CD8-positive, alpha-beta memory T cell (primary cell): ENCODE data around the gene BMX. TPM values are rescaled to one million over a fixed set of nuclear protein-coding genes. Genes with fewer than 3 reads are reported as not detected.

ENCODE experiments used
- CTCF ChIA-PET: fragments of 350-600 bp; sonication (Branson Sonifier 250); formaldehyde crosslinking; loops from one replicate; lab custom pipeline; 2021; ENCODE audit warnings: antibody characterized with exemption; lab: Charles Lee
- POLR2A ChIA-PET: fragments of 350-600 bp; sonication (Branson Sonifier 250); formaldehyde crosslinking; loops from one replicate; lab custom pipeline; 2021; ENCODE audit warnings: antibody characterized with exemption; lab: Charles Lee
- DNase-seq, 5 donors: peaks; one replicate each; pipeline versions ENCODE4 v3.0.0 to v3.0.0-alpha.2; 2020 to 2022; ENCODE audit warnings: mixed read lengths in 1 of 5
- H3K27ac ChIP-seq: one replicate; pipeline ENCODE4 v1.7.0; 2013; ENCODE audit warnings: low read depth, mild to moderate bottlenecking, low read length, moderate library complexity
- H3K27me3 ChIP-seq: 2 replicates; pipeline ENCODE4 v1.7.0; 2013; ENCODE audit warnings: low read length, mild to moderate bottlenecking; ENCODE audit not compliant: insufficient read depth, poor library complexity, severe bottlenecking
- H3K36me3 ChIP-seq: 2 replicates; pipeline ENCODE4 v1.7.0; 2013; ENCODE audit warnings: mild to moderate bottlenecking, low read length, moderate library complexity; ENCODE audit not compliant: insufficient read depth
- H3K4me1 ChIP-seq: 2 replicates; pipeline ENCODE4 v1.7.0; 2013; ENCODE audit warnings: mild to moderate bottlenecking, low read length, moderate library complexity; ENCODE audit not compliant: insufficient read depth
- H3K4me3 ChIP-seq: 2 replicates; pipeline ENCODE4 v1.7.0; 2013; ENCODE audit warnings: mild to moderate bottlenecking, low read length
- H3K9me3 ChIP-seq: 2 replicates; pipeline ENCODE4 v1.7.0; 2013; ENCODE audit warnings: mild to moderate bottlenecking, low read length
- H3K27ac Mint-ChIP-seq, 8 donors: one replicate each; pipeline ENCODE4 v1.8.0; 2020 to 2021; ENCODE audit warnings: mixed read lengths in 8 of 8, mild to moderate bottlenecking in 6 of 8, inconsistent platforms in 3 of 8, moderate library complexity in 3 of 8
- H3K27me3 Mint-ChIP-seq, 2 donors: one replicate each; pipeline ENCODE4 v1.8.0; 2020 to 2021; ENCODE audit warnings: mixed read lengths in 2 of 2, mild to moderate bottlenecking in 1 of 2, moderate library complexity in 1 of 2
- H3K36me3 Mint-ChIP-seq, 3 donors: one replicate each; pipeline ENCODE4 v1.8.0; 2020 to 2021; ENCODE audit warnings: mixed read lengths in 3 of 3, inconsistent platforms in 1 of 3, mild to moderate bottlenecking in 1 of 3
- H3K4me1 Mint-ChIP-seq, 3 donors: one replicate each; pipeline ENCODE4 v1.8.0; 2020 to 2021; ENCODE audit warnings: mixed read lengths in 3 of 3, inconsistent platforms in 1 of 3, mild to moderate bottlenecking in 1 of 3
- H3K4me3 Mint-ChIP-seq, 7 donors: one replicate each; pipeline ENCODE4 v1.8.0; 2020 to 2021; ENCODE audit warnings: mixed read lengths in 7 of 7, mild to moderate bottlenecking in 6 of 7, moderate library complexity in 4 of 7, inconsistent platforms in 2 of 7
- H3K9me3 Mint-ChIP-seq, 5 donors: one replicate each; pipeline ENCODE4 v1.8.0; 2020 to 2022; ENCODE audit warnings: mixed read lengths in 5 of 5, mild to moderate bottlenecking in 3 of 5, moderate library complexity in 2 of 5, inconsistent platforms in 1 of 5
- polyA plus RNA-seq: library from polyadenylated mRNA; unstranded; fragments of 300-500 nt; fragmentation: Illumina TruSeq; gene quantifications from one replicate; pipeline ENCODE4 v1.2.3, GENCODE V29; 2021
- total RNA-seq, 2 experiments: library from RNA; stranded (reverse); gene quantifications; one replicate each; pipeline ENCODE4 v1.2.3, GENCODE V29; 2021

The BMX gene
- total and polyA plus RNA-seq, 3 experiments from 2014 or later = not detected

- H3K36me3 Mint-ChIP-seq = no peaks in the 10 kb centered on the region
- Histone ChIP-seq H3K27ac (no peak overlapping the region), H3K36me3 (no peaks in the 10 kb centered on the region), H3K9me3 (no peaks in the 10 kb centered on the region), H3K4me1 (no peaks in the 10 kb centered on the region), H3K4me3 (no peak overlapping the region), H3K27me3 (no peaks in the 10 kb centered on the region)
- POLR2A ChIA-PET = no interaction called here
- no peak overlapping the region for H3K27ac Mint-ChIP-seq
- CTCF ChIA-PET = no interaction called here
- peaks cover 8 to 17% of the 10 kb centered on the region in 2 donors for H3K27me3 Mint-ChIP-seq
- H3K4me3 Mint-ChIP-seq = no peak overlapping the region
- DNase-seq = no peak
- H3K9me3 Mint-ChIP-seq = peaks cover 0 to 2% (median 0%) of the 10 kb centered on the region in 5 donors
- H3K4me1 Mint-ChIP-seq = peaks cover 2 to 13% (median 4%) of the 10 kb centered on the region in 3 donors
Observed at GRCh38 chrX:15496824-15497223, 3.8 kb upstream of the BMX start.

- DNase-seq = peak; percentile 9 to 57 (median 32)
- no peaks in the 10 kb centered on the region for H3K9me3 ChIP-seq
- Mint-ChIP-seq H3K27ac (peak overlapping the region in 1 of 8 donors; percentile 29), H3K27me3 (peaks cover 16 to 23% of the 10 kb centered on the region in 2 donors), H3K4me3 (no peak overlapping the region), H3K4me1 (peaks cover 2 to 10% (median 4%) of the 10 kb centered on the region in 3 donors), H3K9me3 (peaks cover 0 to 2% (median 0%) of the 10 kb centered on the region in 5 donors), H3K36me3 (no peaks in the 10 kb centered on the region)
- no peaks in the 10 kb centered on the region for H3K36me3 ChIP-seq
- H3K27me3 ChIP-seq = no peaks in the 10 kb centered on the region
- no peaks in the 10 kb centered on the region for H3K4me1 ChIP-seq
- ChIA-PET CTCF (no interaction called here), POLR2A (no interaction called here)
- no peak overlapping the region for H3K27ac ChIP-seq
- H3K4me3 ChIP-seq = no peak overlapping the region
Observed at GRCh38 chrX:15497865-15498264, 2.7 kb upstream of the BMX start.

- H3K27me3 ChIP-seq = no peaks in the 10 kb centered on the region
- ChIA-PET POLR2A (no interaction called here), CTCF (interaction anchor here (1.0 kb wide), 1 partner anchor 1197 kb away, joined by 3 read pairs; no protein-coding TSS in a partner anchor)
- Mint-ChIP-seq H3K27ac (no peak overlapping the region), H3K4me1 (peaks cover 0 to 4% (median 2%) of the 10 kb centered on the region in 3 donors), H3K36me3 (no peaks in the 10 kb centered on the region), H3K4me3 (no peak overlapping the region), H3K27me3 (peaks cover 16 to 17% of the 10 kb centered on the region in 2 donors), H3K9me3 (peaks cover 0 to 2% (median 0%) of the 10 kb centered on the region in 5 donors)
- no peak overlapping the region for H3K27ac ChIP-seq
- no peak for DNase-seq
- H3K4me1 ChIP-seq = no peaks in the 10 kb centered on the region
- no peak overlapping the region for H3K4me3 ChIP-seq
- H3K9me3 ChIP-seq = no peaks in the 10 kb centered on the region
- H3K36me3 ChIP-seq = no peaks in the 10 kb centered on the region
Observed at GRCh38 chrX:15498741-15499140, 1.9 kb upstream of the BMX start.

- Mint-ChIP-seq H3K27me3 (peaks cover 10 to 26% of the 10 kb centered on the region in 2 donors), H3K4me3 (no peak overlapping the region), H3K9me3 (peaks cover 0 to 2% (median 0%) of the 10 kb centered on the region in 5 donors), H3K36me3 (no peaks in the 10 kb centered on the region), H3K27ac (no peak overlapping the region), H3K4me1 (peaks cover 0 to 4% (median 2%) of the 10 kb centered on the region in 3 donors)
- no peaks in the 10 kb centered on the region for H3K36me3 ChIP-seq
- H3K27me3 ChIP-seq = no peaks in the 10 kb centered on the region
- no peak overlapping the region for H3K27ac ChIP-seq
- ChIA-PET CTCF (no interaction called here), POLR2A (no interaction called here)
- no peak overlapping the region for H3K4me3 ChIP-seq
- DNase-seq = no peak
- H3K9me3 ChIP-seq = no peaks in the 10 kb centered on the region
- no peaks in the 10 kb centered on the region for H3K4me1 ChIP-seq
Observed at GRCh38 chrX:15499976-15500375, 631 bp upstream of the BMX start.

GRCh38 chrX:15501506-15501905 is 899 bp downstream of the BMX start:
- Mint-ChIP-seq H3K27ac (no peak overlapping the region), H3K4me3 (no peak overlapping the region)
- CTCF ChIA-PET = no interaction called here

GRCh38 chrX:15504661-15505060 is 4.1 kb downstream of the BMX start:
- no peaks in the 10 kb centered on the region for H3K27me3 ChIP-seq
- H3K9me3 Mint-ChIP-seq = peaks cover 0 to 2% (median 0%) of the 10 kb centered on the region in 5 donors
- CTCF ChIA-PET = no interaction called here
- H3K36me3 Mint-ChIP-seq = no peaks in the 10 kb centered on the region
- H3K4me3 ChIP-seq = no peak overlapping the region
- no peaks in the 10 kb centered on the region for H3K9me3 ChIP-seq
- H3K36me3 ChIP-seq = no peaks in the 10 kb centered on the region
- no peak overlapping the region for H3K4me3 Mint-ChIP-seq
- H3K4me1 ChIP-seq = no peaks in the 10 kb centered on the region
- POLR2A ChIA-PET = no interaction called here
- H3K4me1 Mint-ChIP-seq = no peaks in the 10 kb centered on the region
- H3K27ac Mint-ChIP-seq = no peak overlapping the region
- DNase-seq = no peak
- H3K27ac ChIP-seq = peak overlapping the region; percentile 4
- H3K27me3 Mint-ChIP-seq = peaks cover 20 to 30% of the 10 kb centered on the region in 2 donors

More at GRCh38 chrX:15501506-15501905, 899 bp downstream of the BMX start:
- DNase-seq = no peak
- H3K4me1 Mint-ChIP-seq = peaks cover 0 to 4% (median 2%) of the 10 kb centered on the region in 3 donors
- no peaks in the 10 kb centered on the region for H3K36me3 ChIP-seq
- H3K36me3 Mint-ChIP-seq = no peaks in the 10 kb centered on the region
- H3K9me3 ChIP-seq = no peaks in the 10 kb centered on the region
- no peaks in the 10 kb centered on the region for H3K27me3 ChIP-seq
- no peak overlapping the region for H3K27ac ChIP-seq
- no peak overlapping the region for H3K4me3 ChIP-seq
- no peaks in the 10 kb centered on the region for H3K4me1 ChIP-seq
- POLR2A ChIA-PET = no interaction called here
- peaks cover 13 to 30% of the 10 kb centered on the region in 2 donors for H3K27me3 Mint-ChIP-seq
- H3K9me3 Mint-ChIP-seq = peaks cover 0 to 2% (median 0%) of the 10 kb centered on the region in 5 donors

- Histone ChIP-seq H3K27me3 (no peaks in the 10 kb centered on the region), H3K36me3 (no peaks in the 10 kb centered on the region), H3K4me3 (no peak overlapping the region), H3K9me3 (no peaks in the 10 kb centered on the region), H3K27ac (peak overlapping the region; percentile 4), H3K4me1 (no peaks in the 10 kb centered on the region)
- Mint-ChIP-seq H3K4me1 (no peaks in the 10 kb centered on the region), H3K4me3 (no peak overlapping the region), H3K9me3 (no peaks in the 10 kb centered on the region), H3K27me3 (peaks cover 20 to 30% of the 10 kb centered on the region in 2 donors), H3K36me3 (no peaks in the 10 kb centered on the region), H3K27ac (no peak overlapping the region)
- CTCF ChIA-PET = no interaction called here
- POLR2A ChIA-PET = no interaction called here
- no peak for DNase-seq
Observed at GRCh38 chrX:15505101-15505500, 4.5 kb downstream of the BMX start.

- Histone ChIP-seq H3K9me3 (no peaks in the 10 kb centered on the region), H3K27me3 (no peaks in the 10 kb centered on the region), H3K36me3 (no peaks in the 10 kb centered on the region), H3K4me3 (no peak overlapping the region), H3K4me1 (no peaks in the 10 kb centered on the region), H3K27ac (no peak overlapping the region)
- Mint-ChIP-seq H3K9me3 (no peaks in the 10 kb centered on the region), H3K27ac (no peak overlapping the region), H3K4me1 (no peaks in the 10 kb centered on the region), H3K27me3 (peaks cover 21 to 23% of the 10 kb centered on the region in 2 donors), H3K4me3 (no peak overlapping the region), H3K36me3 (no peaks in the 10 kb centered on the region)
- ChIA-PET POLR2A (no interaction called here), CTCF (no interaction called here)
- DNase-seq = no peak
Observed at GRCh38 chrX:15507005-15507404, 6.4 kb downstream of the BMX start.
